HG03095 (cell line): ENCODE measurements around the gene GNAL.

ENCODE experiments used
- ATAC-seq: cut with Tn5 transposase; IDR thresholded peaks from one replicate; pipeline ENCODE4 v1.9.1; 2021; ENCODE audit warnings: moderate library complexity; ENCODE audit not compliant: unreplicated experiment

The GNAL gene

GRCh38 chr18:11757084-11757590, 68.1 kb downstream of the GNAL start:
- no peak for ATAC-seq

- no peak for ATAC-seq
These were observed 70.4 kb downstream of the GNAL start for GRCh38 chr18:11759456-11759855.

GRCh38 chr18:11760498-11761167, 71.6 kb downstream of the GNAL start:
- no peak for ATAC-seq

- ATAC-seq: no peak
These were observed 72.5 kb downstream of the GNAL start for GRCh38 chr18:11761553-11761952.

GRCh38 chr18:11762429-11762828, 73.4 kb downstream of the GNAL start:
- no peak for ATAC-seq

- ATAC-seq: no peak
These were observed 78.3 kb downstream of the GNAL start for GRCh38 chr18:11767329-11767728.

GRCh38 chr18:11767935-11768334, 78.9 kb downstream of the GNAL start:
- no peak for ATAC-seq

- ATAC-seq: no peak
These were observed 86.5 kb downstream of the GNAL start for GRCh38 chr18:11775436-11776174.

- ATAC-seq: no peak
These were observed 91.0 kb downstream of the GNAL start for GRCh38 chr18:11780042-11780441.

GRCh38 chr18:11783716-11784331, 94.8 kb downstream of the GNAL start:
- no peak for ATAC-seq

GRCh38 chr18:11784674-11785304, 95.7 kb downstream of the GNAL start:
- ATAC-seq: no peak

GRCh38 chr18:11785444-11786055, 96.5 kb downstream of the GNAL start:
- no peak for ATAC-seq

GRCh38 chr18:11789716-11790510, 100.8 kb downstream of the GNAL start:
- ATAC-seq: no peak

- ATAC-seq: no peak
These were observed 102.1 kb downstream of the GNAL start for GRCh38 chr18:11791131-11791530.

GRCh38 chr18:11792632-11793031, 103.6 kb downstream of the GNAL start:
- no peak for ATAC-seq

GRCh38 chr18:11794195-11794594, 105.1 kb downstream of the GNAL start:
- no peak for ATAC-seq

GRCh38 chr18:11795916-11796315, 106.9 kb downstream of the GNAL start:
- ATAC-seq: no peak

- ATAC-seq: no peak
These were observed 109.2 kb downstream of the GNAL start for GRCh38 chr18:11798271-11798670.

- no peak for ATAC-seq
These were observed 110.0 kb downstream of the GNAL start for GRCh38 chr18:11799066-11799465.
